GM23248 (cell line): ENCODE measurements around the gene BLOC1S1.

Experiments used
- EZH2 ChIP-seq: fragments of 200-600 bp; sonication (generic); IDR thresholded peaks from 2 replicates; pipeline ENCODE4 v1.6.1; 2018; ENCODE audit warnings: antibody characterized with exemption, mild to moderate bottlenecking; ENCODE audit not compliant: insufficient read depth, poor library complexity, severe bottlenecking
- EZH2phosphoT487 ChIP-seq: fragments of 200-600 bp; sonication (generic); IDR thresholded peaks from 2 replicates; pipeline ENCODE4 v1.6.1; 2018; ENCODE audit warnings: antibody characterized with exemption, moderate library complexity, mild to moderate bottlenecking, low read depth; ENCODE audit not compliant: insufficient read depth

- TF ChIP-seq EZH2phosphoT487 = no peak
- TF ChIP-seq EZH2 = no peak
Observed at GRCh38 chr12:55724226-55724939, 8.5 kb downstream of the BLOC1S1 start.
